Daoy (cell line): Measurements from ENCODE around the gene DDX49. TPM values are rescaled to one million over a fixed set of nuclear protein-coding genes. Genes with fewer than 3 reads are reported as not detected.
"Not testable (repeated sequence)": the region's sequence is repeated elsewhere in the genome, so short reads cannot be mapped to it uniquely, and the experiment has no call there.

ENCODE experiments used
- DNase-seq: peaks from one replicate; pipeline ENCODE4 v3.0.0-alpha.2; 2015; ENCODE audit warnings: low read depth
- total RNA-seq: library from RNA; depleted of rRNA; stranded (reverse); fragments of >200 nt; shearing (Covaris generic); gene quantifications from 2 replicates; pipeline ENCODE4 v1.2.3, GENCODE V29; 2014

Gene DDX49
- total RNA-seq, 1 experiment from 2014 or later: 126 TPM

DNA sequence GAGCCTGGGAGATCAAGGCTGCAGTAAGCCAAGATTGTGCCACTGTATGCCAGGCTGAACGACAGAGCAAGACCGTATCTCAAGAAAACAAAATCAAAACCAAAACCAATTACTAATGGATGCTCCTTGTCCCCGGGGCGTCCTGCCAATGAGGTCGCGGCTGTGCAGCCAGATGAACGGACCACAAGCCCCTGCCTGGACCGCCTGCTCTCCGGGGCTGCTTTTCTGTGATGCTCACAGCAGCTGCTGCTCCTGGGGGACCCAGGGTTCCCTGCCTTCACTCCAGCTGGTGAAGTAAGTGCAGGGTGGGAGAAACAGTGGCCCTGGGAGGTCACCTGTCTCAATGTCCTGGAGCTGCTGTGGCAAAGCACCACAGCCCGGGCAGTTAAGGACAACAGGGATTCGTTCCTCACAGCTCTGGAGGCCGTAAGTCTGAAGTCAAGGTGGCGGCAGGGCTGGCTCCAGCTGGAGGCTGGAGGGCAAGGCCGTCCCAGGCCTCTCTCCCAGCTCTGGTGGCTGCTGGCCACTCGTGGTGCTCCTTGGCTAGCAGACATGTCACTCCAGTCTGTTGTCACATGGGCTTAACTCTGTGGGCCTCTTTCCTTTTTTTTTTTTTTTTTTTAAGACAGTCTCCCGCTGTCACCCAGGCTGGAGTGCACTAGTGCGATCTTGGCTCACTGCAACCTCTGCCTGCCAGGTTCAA lies 10.4 kb upstream of the DDX49 start:
- DNase-seq: no peak

DNA sequence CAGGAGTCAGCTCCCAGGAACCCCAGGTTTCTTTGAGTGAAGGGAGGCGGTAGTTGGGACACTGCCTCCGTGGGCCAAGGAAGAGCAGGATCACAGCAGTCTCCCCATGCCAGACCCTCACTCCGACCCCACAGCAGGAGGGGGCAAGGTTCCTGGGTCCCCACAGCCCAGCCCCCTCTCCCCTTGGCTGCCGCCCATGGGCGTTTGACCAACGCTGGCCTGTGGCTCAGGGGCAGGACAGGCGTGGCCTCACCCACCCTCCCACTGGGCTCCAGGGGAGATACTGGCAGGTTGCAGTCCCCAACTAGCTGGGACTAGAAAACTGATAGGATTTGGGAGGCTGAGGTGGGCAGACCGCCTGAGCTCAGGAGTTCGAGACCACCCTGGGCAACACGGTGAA lies 9.5 kb upstream of the DDX49 start:
- no peak for DNase-seq

- DNase-seq: no peak
Measured at GRCh38 chr19:18910801-18911436, 8.6 kb upstream of the DDX49 start.

- no peak for DNase-seq
Measured at GRCh38 chr19:18912933-18913332, 6.6 kb upstream of the DDX49 start.

DNA sequence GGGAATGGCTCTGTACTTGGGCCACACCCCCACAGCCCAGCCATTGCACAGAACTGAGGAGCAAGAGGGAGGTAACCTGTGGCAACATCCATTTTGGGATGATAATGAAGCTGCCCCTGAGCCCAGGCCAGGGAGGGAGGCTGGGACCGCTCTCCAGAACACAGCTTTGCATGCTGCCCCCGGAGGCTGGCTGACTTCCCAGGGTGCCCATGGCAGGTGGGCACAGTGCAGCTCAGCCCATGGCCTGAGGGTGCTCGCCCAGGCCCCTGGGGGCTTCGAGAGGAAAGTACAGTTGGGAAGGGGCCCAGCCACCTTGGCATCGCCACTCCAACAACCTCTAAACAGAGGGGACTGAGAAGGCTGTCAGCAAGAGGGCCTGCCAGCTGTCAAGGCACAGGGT lies 6.0 kb upstream of the DDX49 start:
- no peak for DNase-seq

- peak; percentile 52 for DNase-seq
Measured at GRCh38 chr19:18915639-18916038, 3.9 kb upstream of the DDX49 start.

DNA sequence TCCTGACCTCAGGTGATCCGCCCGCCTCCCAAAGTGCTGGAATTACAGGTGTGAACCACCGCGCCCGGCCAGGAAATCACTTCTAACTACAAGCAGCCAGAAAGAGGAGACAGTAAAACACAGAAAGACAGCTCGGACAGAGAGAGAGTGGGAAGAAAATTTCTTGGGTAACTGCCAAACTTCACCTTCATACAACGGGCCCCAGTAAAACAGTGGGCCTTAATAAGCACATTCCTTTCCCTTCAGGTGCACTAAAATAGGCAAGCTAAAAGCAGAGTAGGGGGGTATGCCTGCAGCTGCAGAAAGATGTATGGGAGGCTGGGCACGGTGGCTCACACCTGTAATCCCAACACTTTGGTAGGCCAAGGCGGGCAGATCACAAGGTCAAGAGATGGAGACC lies 1.9 kb upstream of the DDX49 start:
- DNase-seq: not testable (repeated sequence)

GRCh38 chr19:18919900-18920214 lies 342 bp downstream of the DDX49 start:
- no peak for DNase-seq

- DNase-seq: no peak
Measured at GRCh38 chr19:18920400-18920799, 885 bp downstream of the DDX49 start.

DNA sequence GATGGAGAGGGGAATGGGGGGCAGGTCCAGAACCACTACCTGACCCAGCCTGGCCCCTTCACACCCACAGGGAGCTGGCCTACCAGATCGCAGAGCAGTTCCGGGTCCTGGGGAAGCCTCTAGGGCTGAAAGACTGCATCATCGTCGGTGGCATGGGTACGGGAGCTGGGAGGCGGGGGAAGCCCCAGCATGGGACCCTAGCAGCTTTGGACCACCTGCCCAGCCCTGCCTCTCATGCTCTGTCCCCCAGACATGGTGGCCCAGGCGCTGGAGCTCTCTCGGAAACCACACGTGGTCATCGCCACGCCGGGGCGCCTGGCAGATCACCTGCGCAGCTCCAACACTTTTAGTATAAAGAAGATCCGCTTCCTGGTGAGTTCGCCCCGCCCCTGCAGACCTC lies 2.1 kb downstream of the DDX49 start:
- DNase-seq: no peak

DNA sequence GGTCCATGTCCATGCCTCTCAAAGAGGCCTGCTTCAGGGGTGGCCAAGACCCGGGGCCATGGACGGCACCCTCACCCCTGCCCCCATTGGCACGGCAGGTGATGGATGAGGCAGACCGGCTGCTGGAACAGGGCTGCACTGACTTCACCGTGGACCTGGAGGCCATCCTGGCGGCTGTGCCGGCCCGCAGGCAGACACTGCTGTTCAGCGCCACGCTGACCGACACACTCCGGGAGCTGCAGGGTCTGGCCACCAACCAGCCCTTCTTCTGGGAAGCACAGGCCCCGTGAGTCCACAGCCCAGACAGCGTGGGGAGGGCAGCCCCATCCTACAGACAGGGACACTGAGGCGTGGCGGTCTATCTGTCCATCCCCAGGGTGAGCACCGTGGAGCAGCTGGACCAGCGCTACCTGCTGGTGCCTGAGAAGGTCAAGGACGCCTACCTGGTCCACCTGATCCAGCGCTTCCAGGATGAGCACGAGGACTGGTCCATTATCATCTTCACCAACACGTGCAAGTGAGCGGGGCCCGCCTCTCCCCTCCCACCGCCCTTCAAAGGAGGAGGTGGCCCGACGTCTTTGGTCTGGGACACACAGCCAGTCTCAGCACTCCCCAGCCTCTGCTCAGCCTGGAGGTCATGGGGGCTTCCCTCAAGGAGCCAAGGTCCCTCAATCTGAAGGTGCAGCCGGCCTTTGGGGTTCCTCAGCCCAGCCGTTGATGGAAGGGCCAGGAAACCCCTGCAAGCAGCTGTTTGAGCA lies 2.9 kb downstream of the DDX49 start:
- no peak for DNase-seq

DNA sequence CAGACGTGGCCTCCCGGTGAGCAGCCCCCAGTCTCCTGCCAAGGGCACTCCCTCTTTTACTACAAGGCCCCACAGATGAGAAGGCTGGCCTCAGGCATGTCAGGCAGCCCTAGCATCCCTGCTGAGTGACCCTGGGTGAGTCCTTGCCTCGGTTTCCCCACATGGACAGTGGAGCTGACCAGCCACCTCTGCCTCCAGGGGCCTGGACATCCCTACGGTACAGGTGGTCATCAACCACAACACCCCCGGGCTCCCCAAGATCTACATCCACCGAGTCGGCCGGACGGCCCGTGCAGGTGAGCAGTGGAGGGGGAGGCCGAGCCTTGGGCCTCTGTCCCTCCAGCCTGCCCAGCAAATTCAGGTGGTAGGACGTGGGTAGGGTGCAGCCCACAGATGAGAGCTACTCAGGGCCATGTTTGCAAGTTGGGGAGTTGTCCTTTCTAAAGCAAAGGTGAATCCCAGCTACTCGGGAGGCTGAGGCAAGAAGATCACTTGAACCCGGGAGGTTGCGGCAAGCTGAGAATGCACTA lies 5.2 kb downstream of the DDX49 start:
- no peak for DNase-seq

DNA sequence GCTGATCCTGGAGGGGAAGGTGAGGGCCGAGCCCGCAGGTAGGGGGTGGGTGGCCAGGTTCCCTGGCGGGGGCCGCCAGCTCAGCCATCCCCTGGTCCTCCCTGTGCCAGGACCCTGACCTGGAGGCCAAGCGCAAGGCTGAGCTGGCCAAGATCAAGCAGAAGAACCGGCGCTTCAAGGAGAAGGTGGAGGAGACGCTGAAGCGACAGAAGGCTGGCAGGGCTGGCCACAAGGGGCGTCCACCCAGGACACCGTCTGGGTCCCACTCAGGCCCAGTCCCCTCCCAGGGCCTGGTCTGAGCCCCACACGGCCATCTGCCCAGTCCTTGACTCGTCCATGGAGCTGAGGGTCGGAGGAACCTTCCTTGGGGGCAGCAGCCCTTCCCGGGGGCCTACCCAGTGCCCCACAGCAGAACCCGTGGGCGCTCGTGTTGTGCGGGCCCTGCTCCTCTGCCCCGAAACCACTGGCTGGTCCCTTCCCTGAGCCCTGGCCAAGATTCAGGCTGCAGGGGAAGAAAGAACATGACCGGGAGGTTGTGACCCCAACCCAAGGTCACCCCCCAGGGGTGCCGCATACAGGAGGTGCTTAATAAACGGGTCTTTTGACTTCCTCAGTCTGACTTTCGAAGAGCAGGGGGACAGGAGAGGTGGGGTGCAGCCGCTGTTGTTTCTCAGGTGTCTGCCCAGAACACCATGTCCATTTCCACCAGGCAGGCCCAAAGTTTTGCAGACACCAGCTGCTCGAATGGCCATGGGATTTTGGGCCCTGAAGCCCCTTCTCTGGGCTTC lies 8.7 kb downstream of the DDX49 start:
- no peak for DNase-seq

DNA sequence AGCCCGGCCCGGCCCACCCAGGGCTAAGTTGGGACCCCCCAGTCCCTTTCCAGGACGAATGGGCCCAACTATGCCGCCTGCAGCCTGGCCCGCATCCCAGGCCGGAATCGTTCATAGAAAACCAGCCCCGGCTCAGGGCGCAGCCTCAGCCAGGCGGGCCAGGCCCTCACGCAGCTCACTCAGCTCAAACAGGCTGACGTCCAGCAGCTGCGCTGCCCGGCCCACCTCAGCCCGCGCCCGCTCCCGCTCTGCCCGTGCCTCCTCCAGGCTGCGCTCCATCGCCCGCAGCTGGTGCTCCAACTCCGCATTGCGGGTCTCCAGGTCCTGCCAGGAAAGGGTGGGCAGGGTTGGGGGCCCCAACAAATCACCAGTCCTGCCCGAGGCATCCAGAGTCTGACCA lies 9.8 kb downstream of the DDX49 start:
- DNase-seq: no peak

DNA sequence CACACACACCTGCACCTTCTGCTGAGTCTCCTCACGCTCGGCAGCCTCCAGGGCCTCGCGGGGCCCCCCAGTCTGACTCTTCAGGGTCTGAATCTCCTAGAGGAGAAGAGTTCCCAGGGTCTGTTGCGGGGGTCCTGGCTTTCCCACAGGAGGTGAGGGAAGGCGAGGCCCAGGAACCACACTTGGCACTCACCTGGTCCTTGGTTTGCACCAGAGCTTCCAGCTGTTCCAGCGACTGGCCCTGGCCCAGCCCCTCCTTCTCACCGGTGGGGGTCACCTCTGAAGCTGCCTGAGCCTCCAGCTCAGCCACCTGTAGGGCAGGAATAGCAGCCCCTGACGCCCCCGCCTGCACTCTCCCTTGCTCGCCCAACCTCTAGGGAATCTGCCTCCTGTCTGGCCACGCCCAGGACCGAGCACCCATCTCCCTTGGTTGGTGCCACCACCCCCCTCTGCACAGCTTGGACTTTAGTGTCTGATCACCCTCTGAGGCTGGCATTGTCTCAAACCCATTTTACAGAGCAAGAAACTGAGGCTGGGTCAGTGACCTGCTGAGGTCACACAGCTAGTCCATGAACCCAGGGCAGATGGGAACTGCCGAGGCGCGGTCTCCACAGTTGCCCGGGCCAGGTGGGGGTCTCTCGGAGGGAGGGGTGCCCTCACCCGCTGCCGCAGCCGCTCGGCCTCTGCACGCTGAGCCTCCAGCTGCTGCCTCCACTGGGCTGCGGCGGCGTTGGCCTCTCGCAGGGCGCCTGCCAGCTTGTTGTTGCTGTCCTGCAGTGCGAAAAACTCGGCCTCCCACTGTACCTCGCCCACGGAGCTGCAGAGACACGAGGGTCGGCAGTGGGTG lies 12.0 kb downstream of the DDX49 start:
- no peak for DNase-seq

- DNase-seq: peak; percentile 57
Measured at GRCh38 chr19:18932216-18932841, 12.8 kb downstream of the DDX49 start.

DNA sequence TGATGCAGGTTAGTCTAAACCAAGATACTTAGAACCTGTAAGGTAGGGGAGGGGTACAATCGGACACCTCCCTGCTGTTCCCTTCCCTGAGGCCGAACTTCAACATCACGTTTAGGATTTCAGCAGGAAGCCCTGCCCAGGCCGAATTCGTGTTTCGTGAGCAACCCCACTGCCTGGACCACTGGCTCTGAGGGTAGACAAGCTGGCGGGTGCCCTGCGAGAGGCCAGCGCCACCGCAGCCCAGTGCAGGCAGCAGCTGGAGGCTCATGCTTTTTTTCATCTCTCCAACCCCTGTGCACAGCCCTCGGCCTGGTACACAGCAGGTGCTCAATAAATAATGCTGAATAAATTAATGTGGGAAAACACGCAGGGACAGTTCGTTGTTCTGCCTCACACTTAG lies 13.8 kb downstream of the DDX49 start:
- DNase-seq: no peak

- no peak for DNase-seq
Measured at GRCh38 chr19:18939163-18939562, 19.6 kb downstream of the DDX49 start.

DNA sequence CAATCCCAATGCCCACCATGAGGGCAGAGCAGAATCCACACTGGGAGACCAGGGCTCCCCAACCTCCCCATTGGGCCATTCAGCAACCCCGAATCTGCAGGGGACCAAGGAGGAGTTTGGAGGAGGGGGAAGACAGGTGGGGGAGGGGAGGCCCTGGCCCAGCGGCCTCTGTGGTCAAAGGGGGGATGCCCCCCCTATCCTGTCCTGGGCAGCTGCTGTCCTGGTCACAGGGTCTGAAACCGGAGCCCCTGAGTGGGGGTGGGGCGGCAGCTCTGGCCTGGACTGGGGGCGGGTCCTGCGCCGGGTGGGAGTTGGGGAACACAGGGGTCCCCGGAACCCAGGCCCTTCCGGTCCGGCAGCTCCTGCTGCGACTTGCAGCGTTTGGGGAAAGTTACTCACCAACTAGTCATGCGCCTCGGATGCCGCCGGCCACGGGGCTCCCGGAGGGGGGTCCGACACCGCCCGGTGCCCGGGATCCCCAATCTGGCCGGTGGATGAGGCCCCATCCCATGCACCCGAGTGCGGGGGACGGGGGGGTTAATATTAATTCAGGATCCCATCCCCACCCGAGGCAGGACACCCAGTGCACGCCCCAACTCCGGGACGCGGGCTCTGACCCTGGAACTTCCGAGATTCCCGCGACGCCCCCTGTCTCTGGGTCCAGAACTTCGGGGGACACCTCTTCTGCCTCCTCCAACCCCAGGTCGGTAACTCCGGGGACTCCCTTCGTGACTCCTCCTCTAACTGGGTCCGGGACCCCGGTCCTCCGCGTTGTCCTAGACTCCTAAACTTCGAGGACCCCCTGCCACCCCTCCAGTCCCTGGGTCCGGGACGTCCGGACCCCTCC lies 20.6 kb downstream of the DDX49 start:
- peak; percentile 66 for DNase-seq
